Osteoblast (primary cell): ENCODE measurements around the gene FRAS1. TPM values are rescaled to one million over a fixed set of nuclear protein-coding genes. Genes with fewer than 3 reads are reported as not detected.

Experiments
- DNase-seq: peaks from one replicate; pipeline ENCODE4 v3.0.0; 2011; ENCODE audit warnings: low spot score, mixed read lengths; ENCODE audit not compliant: insufficient read length; ENCODE audit errors: missing footprints
- H2AFZ ChIP-seq: 2 replicates; pipeline ENCODE4 v1.6.0; 2011; ENCODE audit warnings: mild to moderate bottlenecking, low read length
- H3K27ac ChIP-seq: 2 replicates; pipeline ENCODE4 v1.5.1; 2011; ENCODE audit warnings: mild to moderate bottlenecking, low read depth, low read length, moderate library complexity
- H3K27me3 ChIP-seq: 2 replicates; pipeline ENCODE4 v1.6.0; 2012; ENCODE audit warnings: mild to moderate bottlenecking, control low read depth, inconsistent platforms, low read length, moderate library complexity; ENCODE audit not compliant: insufficient read depth
- H3K36me3 ChIP-seq: 2 replicates; pipeline ENCODE4 v1.5.1; 2011; ENCODE audit warnings: mild to moderate bottlenecking, low read length, control low read depth, moderate library complexity; ENCODE audit not compliant: insufficient read depth
- H3K4me1 ChIP-seq: 2 replicates; pipeline ENCODE4 v1.5.1; 2011; ENCODE audit warnings: mild to moderate bottlenecking, low read length, control low read depth, moderate library complexity; ENCODE audit not compliant: insufficient read depth
- H3K4me2 ChIP-seq: 2 replicates; pipeline ENCODE4 v1.6.0; 2011; ENCODE audit warnings: mild to moderate bottlenecking, low read length; ENCODE audit not compliant: insufficient read depth
- H3K4me3 ChIP-seq: fragments of 200-600 bp; sonication (generic); 3 replicates; pipeline ENCODE4 v1.5.1; 2012; ENCODE audit warnings: mild to moderate bottlenecking, low read length, inconsistent platforms; ENCODE audit not compliant: insufficient read depth
- H3K79me2 ChIP-seq: 2 replicates; pipeline ENCODE4 v1.6.0; 2012; ENCODE audit warnings: mild to moderate bottlenecking, low read length, control low read depth, inconsistent platforms; ENCODE audit not compliant: insufficient read depth
- H3K9me3 ChIP-seq: 2 replicates; pipeline ENCODE4 v1.5.1; 2011; ENCODE audit warnings: low read depth, low read length, control low read depth
- H4K20me1 ChIP-seq: 2 replicates; pipeline ENCODE4 v1.6.0; 2012; ENCODE audit warnings: mild to moderate bottlenecking, low read length, control low read depth; ENCODE audit not compliant: insufficient read depth
- total RNA-seq: library from RNA; depleted of rRNA; stranded (reverse); fragments of >200 nt; gene quantifications from 2 replicates; pipeline ENCODE4 v1.2.3, GENCODE V29; 2012
- TF ChIP-seq, protein P1 (sequence below): IDR thresholded peaks from 2 replicates; pipeline ENCODE4 v1.5.1; 2011; ENCODE audit warnings: mild to moderate bottlenecking, low read depth, low read length, moderate library complexity; ENCODE audit errors: extremely low read depth

Gene FRAS1
- total RNA-seq, 1 donor: 5.1 TPM

DNA sequence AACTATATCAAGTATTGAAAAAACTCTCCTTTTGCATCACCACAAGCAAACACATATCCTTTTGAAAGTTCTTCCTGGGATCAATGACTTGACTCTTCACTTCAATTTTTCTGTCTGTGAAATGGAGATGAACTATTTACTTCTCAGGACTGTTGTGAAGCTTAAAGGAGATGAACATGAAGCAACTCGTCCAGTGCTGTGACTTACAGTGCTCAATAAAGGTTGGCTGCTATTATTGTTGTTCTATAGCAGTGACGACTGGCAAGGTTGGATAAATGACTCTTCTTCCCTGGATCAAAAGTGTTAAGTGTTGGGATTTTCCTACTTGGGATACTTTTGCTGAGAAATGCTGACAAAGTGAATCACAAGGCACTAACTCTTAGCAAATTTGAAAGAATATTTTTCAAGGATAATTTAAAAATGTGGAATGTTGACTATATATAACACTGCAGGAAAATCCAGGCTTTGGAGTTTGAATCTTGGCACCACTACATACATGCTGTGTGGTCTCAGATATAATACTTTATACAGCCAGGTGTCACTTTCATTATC, 13.7 kb downstream of the FRAS1 start:
- H3K79me2 ChIP-seq: no peaks in the 10 kb centered on the region
- no peaks in the 10 kb centered on the region for H3K4me1 ChIP-seq
- no peaks in the 10 kb centered on the region for H3K9me3 ChIP-seq
- no peaks in the 10 kb centered on the region for H4K20me1 ChIP-seq
- H2AFZ ChIP-seq: no peak overlapping the region
- H3K27me3 ChIP-seq: no peaks in the 10 kb centered on the region
- H3K4me3 ChIP-seq: no peak overlapping the region
- no peak overlapping the region for H3K27ac ChIP-seq
- H3K4me2 ChIP-seq: no peak overlapping the region
- no peaks in the 10 kb centered on the region for H3K36me3 ChIP-seq
- no peak for DNase-seq
- TF ChIP-seq, protein P1, sequence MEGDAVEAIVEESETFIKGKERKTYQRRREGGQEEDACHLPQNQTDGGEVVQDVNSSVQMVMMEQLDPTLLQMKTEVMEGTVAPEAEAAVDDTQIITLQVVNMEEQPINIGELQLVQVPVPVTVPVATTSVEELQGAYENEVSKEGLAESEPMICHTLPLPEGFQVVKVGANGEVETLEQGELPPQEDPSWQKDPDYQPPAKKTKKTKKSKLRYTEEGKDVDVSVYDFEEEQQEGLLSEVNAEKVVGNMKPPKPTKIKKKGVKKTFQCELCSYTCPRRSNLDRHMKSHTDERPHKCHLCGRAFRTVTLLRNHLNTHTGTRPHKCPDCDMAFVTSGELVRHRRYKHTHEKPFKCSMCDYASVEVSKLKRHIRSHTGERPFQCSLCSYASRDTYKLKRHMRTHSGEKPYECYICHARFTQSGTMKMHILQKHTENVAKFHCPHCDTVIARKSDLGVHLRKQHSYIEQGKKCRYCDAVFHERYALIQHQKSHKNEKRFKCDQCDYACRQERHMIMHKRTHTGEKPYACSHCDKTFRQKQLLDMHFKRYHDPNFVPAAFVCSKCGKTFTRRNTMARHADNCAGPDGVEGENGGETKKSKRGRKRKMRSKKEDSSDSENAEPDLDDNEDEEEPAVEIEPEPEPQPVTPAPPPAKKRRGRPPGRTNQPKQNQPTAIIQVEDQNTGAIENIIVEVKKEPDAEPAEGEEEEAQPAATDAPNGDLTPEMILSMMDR: no peak

GRCh38 chr4:78074759-78075158, 17.6 kb downstream of the FRAS1 start:
- Histone ChIP-seq H4K20me1 (no peaks in the 10 kb centered on the region), H3K4me2 (no peak overlapping the region), H3K9me3 (no peaks in the 10 kb centered on the region), H3K4me3 (no peak overlapping the region), H3K27ac (no peak overlapping the region), H3K79me2 (no peaks in the 10 kb centered on the region), H3K4me1 (no peaks in the 10 kb centered on the region), H2AFZ (no peak overlapping the region), H3K27me3 (no peaks in the 10 kb centered on the region), H3K36me3 (no peaks in the 10 kb centered on the region)
- TF ChIP-seq, protein P1: no peak
- no peak for DNase-seq

DNA sequence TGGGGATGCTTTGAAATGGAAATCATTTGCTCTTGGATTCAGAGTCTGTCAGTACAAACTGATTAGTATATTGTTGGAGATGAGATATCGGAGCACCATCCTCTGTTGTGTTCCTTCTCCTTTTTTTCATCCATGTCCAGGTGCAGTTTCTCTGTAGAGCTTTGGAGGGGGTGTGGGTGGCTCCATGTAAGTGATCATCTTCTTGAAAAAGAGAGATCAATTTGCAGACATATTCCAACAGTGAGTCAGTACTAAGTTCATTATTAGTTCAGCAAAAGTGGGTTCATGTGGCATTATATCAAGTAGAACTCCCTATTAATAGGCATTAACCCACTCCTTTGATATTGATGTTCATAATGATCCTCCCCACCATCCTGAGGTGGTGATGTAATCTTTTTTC, 18.9 kb downstream of the FRAS1 start:
- Histone ChIP-seq H3K36me3 (no peaks in the 10 kb centered on the region), H4K20me1 (no peaks in the 10 kb centered on the region), H3K4me1 (no peaks in the 10 kb centered on the region), H3K27me3 (no peaks in the 10 kb centered on the region), H3K27ac (no peak overlapping the region), H3K4me2 (no peak overlapping the region), H3K4me3 (no peak overlapping the region), H2AFZ (no peak overlapping the region), H3K79me2 (no peaks in the 10 kb centered on the region), H3K9me3 (no peaks in the 10 kb centered on the region)
- DNase-seq: no peak
- TF ChIP-seq, protein P1: no peak

- no peak overlapping the region for H3K4me3 ChIP-seq
- no peak for DNase-seq
- no peak overlapping the region for H3K27ac ChIP-seq
- H2AFZ ChIP-seq: no peak overlapping the region
- no peaks in the 10 kb centered on the region for H3K9me3 ChIP-seq
- TF ChIP-seq, protein P1: no peak
- no peaks in the 10 kb centered on the region for H3K79me2 ChIP-seq
- H3K27me3 ChIP-seq: no peaks in the 10 kb centered on the region
- H4K20me1 ChIP-seq: no peaks in the 10 kb centered on the region
- no peaks in the 10 kb centered on the region for H3K4me1 ChIP-seq
- no peak overlapping the region for H3K4me2 ChIP-seq
- H3K36me3 ChIP-seq: no peaks in the 10 kb centered on the region
Measured at GRCh38 chr4:78078101-78078500, 21.0 kb downstream of the FRAS1 start.
